Left colon (tissue), 2 donors: ENCODE data around the gene CELSR1. TPM values are rescaled to one million over a fixed set of nuclear protein-coding genes. Genes with fewer than 3 reads are reported as not detected.

Experiments
- ATAC-seq: fragments of 200-7000 bp; cut with Tn5 transposase; one replicate; pipeline ENCODE4 v1.9.1; 2020; ENCODE audit warnings: mild to moderate bottlenecking, moderate library complexity
- DNase-seq, 2 donors: peaks; one replicate each; pipeline ENCODE4 v3.0.0-alpha.2; 2020
- intact Hi-C, 2 donors: fragments of 100-400 bp; cut with DNase I in 1 of 2; cut with micrococcal nuclease in 1 of 2; formaldehyde crosslinking; loops; one replicate each; pipeline versions ENCODE4 v1.11.2 to v1.14.0; 2022; cut with DNase I, micrococcal nuclease
- total RNA-seq, 2 donors: library from RNA; stranded (reverse); fragmentation: NEBNext Ultra II Directional; extraction: Animal tissue kit (Norgen Biotek cat#: 25700); gene quantifications; one replicate each; pipeline ENCODE4 v1.2.1, GENCODE V29; 2021
- donor health status: DM: no; HTN: no; CAD: no.
- donor health status: DM: yes; HTN: yes; CAD: no.

Gene CELSR1
- total RNA-seq, 2 donors from 2014 or later = 1.8 to 4.9 TPM

- ATAC-seq = no peak
- intact Hi-C loops = no loop called here
- no peak for DNase-seq
Observed at GRCh38 chr22:46459347-46460065, 77.9 kb downstream of the CELSR1 start.

- DNase-seq (no peak), ATAC-seq (no peak)
- intact Hi-C loops = no loop called here
Observed at GRCh38 chr22:46458525-46458924, 78.9 kb downstream of the CELSR1 start.

- ATAC-seq (no peak), DNase-seq (no peak)
- intact Hi-C loops = no loop called here
Observed at GRCh38 chr22:46457502-46458488, 79.6 kb downstream of the CELSR1 start.

- intact Hi-C loops = no loop called here
- DNase-seq (no peak), ATAC-seq (no peak)
Observed at GRCh38 chr22:46456818-46457163, 80.6 kb downstream of the CELSR1 start.

GRCh38 chr22:46455446-46455845, 82.0 kb downstream of the CELSR1 start:
- ATAC-seq (no peak), DNase-seq (no peak)
- intact Hi-C loops = no loop called here

- no peak for DNase-seq
- no peak for ATAC-seq
- intact Hi-C loops = no loop called here
Observed at GRCh38 chr22:46454504-46455269, 82.7 kb downstream of the CELSR1 start.

- no peak for ATAC-seq
- DNase-seq = no peak
- intact Hi-C loops = no loop called here
Observed at GRCh38 chr22:46453829-46454503, 83.5 kb downstream of the CELSR1 start.

- intact Hi-C loops = no loop called here
- DNase-seq (no peak), ATAC-seq (no peak)
Observed at GRCh38 chr22:46453006-46453828, 84.2 kb downstream of the CELSR1 start.

GRCh38 chr22:46452195-46453005, 85.0 kb downstream of the CELSR1 start:
- DNase-seq = no peak
- no peak for ATAC-seq
- intact Hi-C loops = no loop called here

GRCh38 chr22:46451741-46452140, 85.7 kb downstream of the CELSR1 start:
- intact Hi-C loops = no loop called here
- ATAC-seq (no peak), DNase-seq (no peak)

- DNase-seq (no peak), ATAC-seq (peak; percentile 46)
- intact Hi-C loops = no loop called here
Observed at GRCh38 chr22:46450931-46451561, 86.4 kb downstream of the CELSR1 start.

- DNase-seq = no peak
- intact Hi-C loops = no loop called here
- ATAC-seq = no peak
Observed at GRCh38 chr22:46449974-46450745, 87.3 kb downstream of the CELSR1 start.

- no peak for DNase-seq
- intact Hi-C loops = no loop called here
- no peak for ATAC-seq
Observed at GRCh38 chr22:46449116-46449691, 88.2 kb downstream of the CELSR1 start.

- ATAC-seq (no peak), DNase-seq (no peak)
- intact Hi-C loops = no loop called here
Observed at GRCh38 chr22:46448333-46448732, 89.1 kb downstream of the CELSR1 start.

- DNase-seq (no peak), ATAC-seq (no peak)
- intact Hi-C loops = no loop called here
Observed at GRCh38 chr22:46447906-46448305, 89.5 kb downstream of the CELSR1 start.

- no peak for ATAC-seq
- DNase-seq = no peak
- intact Hi-C loops = no loop called here
Observed at GRCh38 chr22:46446799-46447198, 90.6 kb downstream of the CELSR1 start.
